Body of pancreas (tissue), 4 donors: ENCODE measurements around the gene PCSK2.
"Not testable (repeated sequence)": the region's sequence is repeated elsewhere in the genome, so short reads cannot be mapped to it uniquely, and the experiment has no call there.

Source experiments
- POLR2A ChIP-seq, 3 donors: fragments of 450-650 bp; IDR thresholded peaks; one replicate each; pipeline ENCODE4 v1.6.1; 2016; ENCODE audit warnings: antibody characterized with exemption in 3 of 3, mild to moderate bottlenecking in 2 of 3
- TF ChIP-seq, protein P1 (sequence below), 7 experiments: fragments of 450-650 bp in 4 of 7; fragments of 200-600 bp in 3 of 7; sonication (generic) in 3 of 7; IDR thresholded peaks; one replicate each; pipeline ENCODE4 v1.5.1; 2016 to 2019; ENCODE audit warnings: antibody characterized with exemption in 7 of 7

DNA sequence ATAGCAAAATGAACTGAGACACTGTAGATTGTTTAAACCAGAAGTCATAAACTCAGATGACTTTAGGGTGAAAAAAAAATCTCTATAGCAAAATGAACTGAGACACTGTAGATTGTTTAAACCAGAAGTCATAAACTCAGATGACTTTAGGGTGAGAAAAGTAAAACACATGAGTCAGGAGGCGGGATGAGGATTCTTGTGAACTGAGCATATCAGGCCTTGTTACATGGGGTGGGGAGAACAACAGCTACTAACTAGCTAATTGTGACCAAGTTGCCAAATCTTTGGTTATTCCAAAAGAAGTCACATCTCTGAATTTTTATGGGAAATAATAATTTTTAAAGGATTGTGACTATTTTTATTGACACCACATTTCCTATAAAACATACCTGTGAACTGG lies 7.0 kb upstream of the PCSK2 start:
- TF ChIP-seq, protein P1, sequence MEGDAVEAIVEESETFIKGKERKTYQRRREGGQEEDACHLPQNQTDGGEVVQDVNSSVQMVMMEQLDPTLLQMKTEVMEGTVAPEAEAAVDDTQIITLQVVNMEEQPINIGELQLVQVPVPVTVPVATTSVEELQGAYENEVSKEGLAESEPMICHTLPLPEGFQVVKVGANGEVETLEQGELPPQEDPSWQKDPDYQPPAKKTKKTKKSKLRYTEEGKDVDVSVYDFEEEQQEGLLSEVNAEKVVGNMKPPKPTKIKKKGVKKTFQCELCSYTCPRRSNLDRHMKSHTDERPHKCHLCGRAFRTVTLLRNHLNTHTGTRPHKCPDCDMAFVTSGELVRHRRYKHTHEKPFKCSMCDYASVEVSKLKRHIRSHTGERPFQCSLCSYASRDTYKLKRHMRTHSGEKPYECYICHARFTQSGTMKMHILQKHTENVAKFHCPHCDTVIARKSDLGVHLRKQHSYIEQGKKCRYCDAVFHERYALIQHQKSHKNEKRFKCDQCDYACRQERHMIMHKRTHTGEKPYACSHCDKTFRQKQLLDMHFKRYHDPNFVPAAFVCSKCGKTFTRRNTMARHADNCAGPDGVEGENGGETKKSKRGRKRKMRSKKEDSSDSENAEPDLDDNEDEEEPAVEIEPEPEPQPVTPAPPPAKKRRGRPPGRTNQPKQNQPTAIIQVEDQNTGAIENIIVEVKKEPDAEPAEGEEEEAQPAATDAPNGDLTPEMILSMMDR (IDR thresholded peaks at IDR 0.05): not testable (repeated sequence)
- not testable (repeated sequence) for TF ChIP-seq POLR2A (IDR thresholded peaks at IDR 0.05)
